BLaER1 treated with 17β-estradiol and CSF1 and Interleukin-3, amounts not matched to agents 10 nM and 100 nM (cell line): ENCODE results near the gene C18orf32.

Experiments used
- H3K27ac ChIP-seq, 11 experiments: shearing (Covaris generic); formaldehyde crosslinking; 2 replicates each; pipeline ENCODE4 v1.8.1; 2022
- H3K27me3 ChIP-seq, 11 experiments: shearing (Covaris generic); formaldehyde crosslinking; 2 replicates each; pipeline ENCODE4 v1.8.1; 2022
- H3K36me3 ChIP-seq, 11 experiments: shearing (Covaris generic); formaldehyde crosslinking; 2 replicates each; pipeline ENCODE4 v1.8.1; 2022
- H3K4me1 ChIP-seq, 10 experiments: shearing (Covaris generic); formaldehyde crosslinking; 2 replicates each; pipeline ENCODE4 v1.8.1; 2022
- H3K4me2 ChIP-seq, 11 experiments: shearing (Covaris generic); formaldehyde crosslinking; 2 replicates each; pipeline ENCODE4 v1.8.1; 2022
- H3K4me3 ChIP-seq, 10 experiments: shearing (Covaris generic); formaldehyde crosslinking; 2 replicates each; pipeline ENCODE4 v1.8.1; 2022
- H3K9ac ChIP-seq, 11 experiments: shearing (Covaris generic); formaldehyde crosslinking; 2 replicates each; pipeline ENCODE4 v1.8.1; 2022
- H3K9me3 ChIP-seq, 11 experiments: shearing (Covaris generic); formaldehyde crosslinking; replicated peaks in 1 of 11; 2 replicates each; pipeline ENCODE4 v1.8.1; 2022
- H4K20me1 ChIP-seq, 11 experiments: shearing (Covaris generic); formaldehyde crosslinking; 2 replicates each; pipeline ENCODE4 v1.8.1; 2022
- Cebpa-rat ChIP-seq, 11 experiments: shearing (Covaris generic); IDR thresholded peaks; 2 replicates each; pipeline ENCODE4 v1.8.1; 2022

The C18orf32 gene

DNA sequence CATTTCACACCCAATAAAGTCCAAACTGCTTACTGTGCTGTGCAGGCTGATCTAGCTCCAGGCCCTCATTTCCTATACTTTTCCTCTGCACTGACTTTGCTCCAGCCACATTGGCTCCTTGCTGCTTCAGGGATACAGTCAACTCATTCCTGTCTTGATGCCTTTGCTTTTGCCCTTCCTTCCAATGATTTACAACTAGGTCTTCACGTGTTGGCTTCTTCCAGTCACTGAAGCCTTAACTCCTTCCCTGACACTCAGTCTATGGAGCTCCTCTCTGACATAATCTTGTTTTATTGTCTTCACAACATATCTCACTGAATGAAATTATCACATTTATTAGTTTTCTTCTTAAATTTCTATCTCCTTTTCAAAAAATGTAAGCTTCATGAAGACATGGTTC is 16.9 kb upstream of the C18orf32 start:
- Histone ChIP-seq H3K4me3 (no peak overlapping the region), H3K27me3 (no peaks in the 10 kb centered on the region), H3K27ac (no peak overlapping the region), H3K36me3 (no peaks in the 10 kb centered on the region), H3K9ac (no peak overlapping the region), H3K4me1 (no peaks in the 10 kb centered on the region), H4K20me1 (no peaks in the 10 kb centered on the region), H3K9me3 (no peaks in the 10 kb centered on the region; a peak in 1 of 22 replicates), H3K4me2 (no peak overlapping the region)
- TF ChIP-seq Cebpa-rat (IDR thresholded peaks at IDR 0.05) = no peak

DNA sequence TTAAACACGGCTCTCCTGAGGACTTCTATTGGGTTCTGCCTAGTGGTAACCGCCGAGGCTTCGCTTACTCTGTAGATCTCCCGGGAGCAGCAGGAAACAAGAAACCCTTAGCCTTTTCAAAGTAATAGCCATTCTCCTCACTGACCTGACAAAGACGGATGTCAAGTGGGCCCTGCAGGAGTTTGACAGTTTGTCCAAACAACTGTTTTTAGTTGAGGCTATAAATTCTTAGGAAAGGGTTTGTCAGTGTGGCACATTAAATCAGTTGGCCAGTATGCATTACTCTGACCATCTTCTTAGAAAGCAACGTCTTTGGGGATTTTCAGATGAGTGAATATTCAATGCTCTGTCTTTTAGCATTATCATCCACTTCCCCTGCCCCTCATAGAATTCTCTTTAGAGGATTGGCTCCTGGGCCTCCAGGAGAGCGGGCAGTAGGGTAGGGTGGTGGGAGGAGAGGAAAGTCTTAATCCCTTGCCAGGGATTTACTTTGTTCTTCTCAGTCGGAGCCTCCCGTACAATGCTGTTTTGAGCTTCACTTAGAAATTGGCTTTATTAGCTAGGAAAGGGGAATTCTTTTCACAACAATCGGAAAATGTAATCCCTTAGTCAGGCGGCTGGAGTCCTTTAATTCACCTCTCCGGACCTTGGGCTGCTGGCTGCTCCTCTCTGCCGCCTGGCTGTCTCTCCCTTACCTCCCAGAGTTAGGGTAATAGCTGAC is 13.3 kb upstream of the C18orf32 start:
- no peaks in the 10 kb centered on the region; a peak in 1 of 22 replicates for H3K9me3 ChIP-seq
- H3K36me3 ChIP-seq = no peaks in the 10 kb centered on the region
- no peak for TF ChIP-seq Cebpa-rat (IDR thresholded peaks at IDR 0.05)
- no peaks in the 10 kb centered on the region for H4K20me1 ChIP-seq
- no peak overlapping the region for H3K9ac ChIP-seq
- H3K4me2 ChIP-seq = no peak overlapping the region
- no peak overlapping the region for H3K27ac ChIP-seq
- H3K27me3 ChIP-seq = no peaks in the 10 kb centered on the region
- no peak overlapping the region for H3K4me3 ChIP-seq
- H3K4me1 ChIP-seq = no peaks in the 10 kb centered on the region

DNA sequence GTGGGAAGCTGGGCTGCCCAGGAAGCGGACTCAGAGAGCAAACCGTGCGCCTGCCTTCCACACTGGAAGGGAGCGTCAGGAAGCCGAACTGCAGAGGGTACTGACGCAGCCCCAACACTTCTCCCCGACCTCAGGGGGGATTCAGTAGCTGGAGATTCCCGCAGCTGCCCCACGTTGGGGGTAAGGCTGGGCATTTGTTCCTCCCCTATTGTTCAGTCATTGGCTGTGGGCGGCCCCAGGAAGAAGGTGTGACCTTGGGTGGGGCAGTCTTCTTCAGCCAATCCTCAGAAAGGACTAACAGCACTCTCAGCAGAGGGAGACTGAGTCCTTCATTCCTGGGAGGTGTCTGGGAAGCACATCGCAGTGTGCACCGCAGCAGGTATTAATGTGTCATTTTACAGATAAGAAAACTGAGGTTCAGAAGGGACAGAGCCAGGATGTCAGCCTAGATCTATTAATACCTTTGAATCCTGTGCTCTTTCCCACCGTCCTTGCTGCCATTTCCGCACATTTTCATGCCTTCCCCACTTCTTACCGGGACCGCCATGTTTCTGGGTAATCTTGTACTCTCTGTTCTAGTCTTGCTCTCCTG is 12.1 kb upstream of the C18orf32 start:
- no peak overlapping the region for H3K4me3 ChIP-seq
- no peaks in the 10 kb centered on the region for H3K4me1 ChIP-seq
- H4K20me1 ChIP-seq = no peaks in the 10 kb centered on the region
- H3K27ac ChIP-seq = no peak overlapping the region
- no peak overlapping the region for H3K4me2 ChIP-seq
- H3K9me3 ChIP-seq = no peaks in the 10 kb centered on the region; a peak in 1 of 22 replicates
- H3K36me3 ChIP-seq = no peaks in the 10 kb centered on the region
- H3K9ac ChIP-seq = no peak overlapping the region
- no peaks in the 10 kb centered on the region for H3K27me3 ChIP-seq
- TF ChIP-seq Cebpa-rat (IDR thresholded peaks at IDR 0.05) = no peak

DNA sequence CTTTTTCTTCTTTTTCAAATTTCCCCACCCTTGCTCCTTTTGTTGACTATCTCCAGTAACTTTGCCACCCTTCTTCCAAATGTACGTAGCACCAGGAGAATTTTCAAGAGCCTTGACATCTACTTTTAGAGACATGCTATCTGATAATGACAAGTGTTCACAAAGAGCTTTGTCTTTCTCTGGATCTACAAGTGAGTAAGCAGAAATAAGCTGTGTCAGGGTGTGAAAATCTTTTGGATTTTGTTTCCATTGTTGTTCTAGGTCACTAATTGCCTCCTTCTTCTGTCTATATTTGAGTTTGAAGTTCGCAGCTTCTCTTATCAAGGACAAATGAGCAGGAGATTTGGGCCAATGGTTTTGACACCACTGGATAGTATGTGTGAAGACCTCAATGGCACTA is 8.4 kb upstream of the C18orf32 start:
- peaks cover 10 to 14% (median 13%) of the 10 kb centered on the region in 11 experiments for H3K36me3 ChIP-seq
- H3K27me3 ChIP-seq = no peaks in the 10 kb centered on the region
- peaks cover 10 to 17% (median 13%) of the 10 kb centered on the region in 11 experiments; a peak in 20 of 22 replicates for H4K20me1 ChIP-seq
- no peaks in the 10 kb centered on the region; a peak in 1 of 22 replicates for H3K9me3 ChIP-seq
- H3K4me3 ChIP-seq = no peak overlapping the region
- no peak overlapping the region for H3K9ac ChIP-seq
- peaks cover 14 to 17% (median 15%) of the 10 kb centered on the region in 10 experiments for H3K4me1 ChIP-seq
- H3K27ac ChIP-seq = no peak overlapping the region
- no peak overlapping the region for H3K4me2 ChIP-seq
- no peak for TF ChIP-seq Cebpa-rat (IDR thresholded peaks at IDR 0.05)

DNA sequence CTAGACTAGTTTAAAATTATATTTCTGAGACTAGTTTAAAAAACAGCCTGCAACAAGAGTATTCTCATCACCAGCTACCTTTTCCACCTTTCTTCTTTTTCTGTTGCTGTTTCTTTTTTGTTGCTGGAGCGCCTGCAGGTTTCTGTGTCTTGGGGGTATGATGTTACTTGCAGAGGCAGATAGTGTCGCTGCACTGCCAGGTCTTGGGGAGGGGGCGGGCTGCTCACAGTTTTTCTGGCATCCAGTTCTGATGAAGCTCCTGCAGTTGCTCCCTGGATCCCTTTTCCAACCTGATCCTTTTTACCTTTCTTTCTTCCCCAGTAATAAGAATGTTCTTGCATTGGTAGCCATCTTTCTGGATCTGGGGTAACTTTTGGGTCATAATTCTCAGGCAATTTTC is 8.0 kb upstream of the C18orf32 start:
- Histone ChIP-seq H4K20me1 (peaks cover 14 to 21% (median 17%) of the 10 kb centered on the region in 11 experiments; a peak in 20 of 22 replicates), H3K4me3 (no peak overlapping the region), H3K27me3 (no peaks in the 10 kb centered on the region), H3K4me2 (no peak overlapping the region), H3K4me1 (peaks cover 18 to 21% (median 19%) of the 10 kb centered on the region in 10 experiments), H3K27ac (no peak overlapping the region), H3K9me3 (no peaks in the 10 kb centered on the region; a peak in 1 of 22 replicates), H3K36me3 (peaks cover 14 to 18% (median 17%) of the 10 kb centered on the region in 11 experiments), H3K9ac (no peak overlapping the region)
- no peak for TF ChIP-seq Cebpa-rat (IDR thresholded peaks at IDR 0.05)

DNA sequence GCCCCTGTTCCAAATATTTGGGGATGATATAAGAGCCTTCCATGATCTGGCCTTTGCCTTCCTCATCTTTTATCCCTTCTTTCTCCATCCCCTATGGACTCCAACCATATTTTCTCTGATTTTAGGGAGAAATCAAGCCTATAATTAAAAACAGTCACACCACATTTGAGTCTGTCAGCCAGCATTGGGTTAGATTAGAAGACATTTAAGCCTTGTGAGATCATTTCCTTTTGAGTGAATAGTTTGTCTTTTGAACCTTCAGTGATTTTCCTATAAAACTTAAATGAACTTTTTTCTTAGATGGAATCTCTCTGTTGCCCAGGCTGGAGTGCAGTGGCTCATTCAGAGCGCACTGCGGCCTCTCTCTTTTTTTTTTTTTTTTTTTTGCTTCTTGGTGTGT is 7.6 kb upstream of the C18orf32 start:
- H3K36me3 ChIP-seq = peaks cover 18 to 22% (median 21%) of the 10 kb centered on the region in 11 experiments
- peaks cover 22 to 25% (median 23%) of the 10 kb centered on the region in 10 experiments for H3K4me1 ChIP-seq
- no peak overlapping the region for H3K4me3 ChIP-seq
- H3K9me3 ChIP-seq = no peaks in the 10 kb centered on the region; a peak in 1 of 22 replicates
- H4K20me1 ChIP-seq = peaks cover 18 to 25% (median 21%) of the 10 kb centered on the region in 11 experiments; a peak in 21 of 22 replicates
- H3K27ac ChIP-seq = no peak overlapping the region
- no peaks in the 10 kb centered on the region for H3K27me3 ChIP-seq
- H3K9ac ChIP-seq = no peak overlapping the region
- TF ChIP-seq Cebpa-rat (IDR thresholded peaks at IDR 0.05) = no peak
- no peak overlapping the region for H3K4me2 ChIP-seq

DNA sequence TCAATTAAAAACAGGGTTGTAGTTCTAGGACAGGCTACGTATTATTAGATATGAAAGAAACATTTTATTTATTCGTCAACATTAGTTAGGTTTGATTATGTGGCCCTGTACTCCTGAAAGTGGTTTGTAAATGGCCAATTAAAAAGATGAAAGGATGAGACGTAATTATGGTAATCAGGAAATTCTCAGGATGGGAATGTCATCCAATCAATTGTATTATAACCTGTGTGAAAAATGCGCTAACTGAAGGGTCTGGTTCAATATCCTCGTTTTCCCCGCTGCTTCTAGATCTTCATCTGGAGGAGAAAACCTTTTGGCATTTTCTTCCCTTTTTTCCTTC is 5.6 kb upstream of the C18orf32 start:
- peaks cover 25 to 45% (median 41%) of the 10 kb centered on the region in 11 experiments; a peak in 21 of 22 replicates for H4K20me1 ChIP-seq
- H3K9me3 ChIP-seq = no peaks in the 10 kb centered on the region
- H3K27me3 ChIP-seq = no peaks in the 10 kb centered on the region
- peak overlapping the region in 7 of 11 experiments; percentile 0 to 45 (median 18); a peak in 7 of 22 replicates for H3K4me2 ChIP-seq
- peaks cover 38 to 42% (median 41%) of the 10 kb centered on the region in 11 experiments for H3K36me3 ChIP-seq
- H3K9ac ChIP-seq = no peak overlapping the region
- H3K27ac ChIP-seq = peak overlapping the region in 2 of 11 experiments; percentile 97 to 98; a peak in 2 of 22 replicates
- TF ChIP-seq Cebpa-rat (IDR thresholded peaks at IDR 0.05) = no peak
- H3K4me3 ChIP-seq = no peak overlapping the region
- H3K4me1 ChIP-seq = peaks cover 37 to 45% (median 42%) of the 10 kb centered on the region in 10 experiments

DNA sequence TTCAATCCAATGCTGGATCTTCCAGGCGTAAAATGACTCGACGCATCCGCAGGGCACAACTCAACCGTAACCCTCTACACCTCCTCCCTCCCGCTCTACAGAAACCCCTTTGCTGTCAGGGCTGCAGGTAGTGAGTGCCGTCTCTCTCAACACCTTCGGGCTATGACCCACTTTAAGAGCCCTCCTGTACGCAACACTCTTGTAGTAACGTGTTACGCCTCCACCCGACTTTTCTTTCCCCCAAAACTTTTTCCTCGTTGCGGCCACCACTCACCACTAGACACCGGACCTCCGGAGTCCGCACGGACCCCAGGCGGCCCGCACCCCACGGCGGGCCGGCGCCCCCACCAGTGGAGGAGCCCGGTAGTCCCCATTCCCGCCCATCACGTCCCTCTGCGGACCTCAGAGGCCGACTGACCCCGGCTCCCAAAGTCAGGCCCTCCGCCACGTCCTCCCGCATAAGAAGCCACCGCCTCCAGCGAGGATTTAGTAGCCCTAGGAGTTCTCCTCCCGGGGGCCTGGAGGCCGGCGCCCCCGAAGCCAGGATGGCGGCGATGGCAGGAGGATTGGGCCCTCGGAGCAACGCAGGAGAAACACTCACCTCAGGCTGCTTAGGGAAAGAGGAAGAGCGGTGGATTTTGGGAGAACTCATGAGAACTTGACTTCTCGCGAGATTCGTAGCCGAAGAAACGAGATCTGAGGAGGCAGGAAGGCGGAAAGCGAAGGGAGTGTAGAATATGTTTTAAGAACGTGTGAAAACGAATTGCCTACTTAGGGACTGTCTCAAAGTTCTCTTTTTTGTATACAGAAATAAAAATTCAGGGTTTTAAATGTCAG is 5.0 kb upstream of the C18orf32 start, which contains the start of gene RPL17:
Gene RPL17 (minus strand): TSS at position 609 of the 837 bp plus-strand sequence.
- Histone ChIP-seq H4K20me1 (peaks cover 25 to 50% (median 46%) of the 10 kb centered on the region in 11 experiments; a peak in 21 of 22 replicates), H3K36me3 (peaks cover 39 to 45% (median 43%) of the 10 kb centered on the region in 11 experiments), H3K4me1 (peaks cover 42 to 50% (median 47%) of the 10 kb centered on the region in 10 experiments), H3K9ac (peak within 1 kb of the TSS; percentile 94 to 100 (median 97)), H3K4me3 (peak within 1 kb of the TSS; percentile 76 to 95 (median 86)), H3K27ac (peak within 1 kb of the TSS; percentile 87 to 99 (median 98)), H3K27me3 (no peaks in the 10 kb centered on the region), H3K4me2 (peak within 1 kb of the TSS; percentile 81 to 97 (median 92)), H3K9me3 (no peaks in the 10 kb centered on the region)
- no peak for TF ChIP-seq Cebpa-rat (IDR thresholded peaks at IDR 0.05)

DNA sequence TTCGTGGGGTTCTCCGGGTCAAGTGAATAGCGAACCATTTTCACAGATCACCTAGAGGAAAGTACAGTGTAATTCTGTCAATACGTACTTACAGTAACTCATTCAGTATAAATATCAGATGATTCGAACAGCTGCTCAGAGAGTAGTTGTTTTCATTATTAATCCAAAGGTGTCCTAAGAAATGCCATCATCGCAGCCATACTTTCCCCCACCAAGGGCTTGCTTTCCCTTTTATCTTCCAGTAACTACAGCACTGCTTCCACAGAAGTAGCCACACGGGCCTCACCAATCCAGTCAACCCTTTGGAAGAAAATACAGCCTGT is 4.5 kb upstream of the C18orf32 start:
- Histone ChIP-seq H3K4me1 (peaks cover 42 to 50% (median 47%) of the 10 kb centered on the region in 10 experiments), H3K27me3 (no peaks in the 10 kb centered on the region), H3K36me3 (peaks cover 39 to 45% (median 43%) of the 10 kb centered on the region in 11 experiments), H4K20me1 (peaks cover 25 to 50% (median 46%) of the 10 kb centered on the region in 11 experiments; a peak in 21 of 22 replicates), H3K27ac (peak overlapping the region; percentile 87 to 99 (median 98)), H3K4me2 (peak overlapping the region; percentile 81 to 97 (median 92)), H3K9me3 (no peaks in the 10 kb centered on the region), H3K9ac (peak overlapping the region; percentile 94 to 100 (median 97)), H3K4me3 (peak overlapping the region; percentile 76 to 95 (median 86))
- no peak for TF ChIP-seq Cebpa-rat (IDR thresholded peaks at IDR 0.05)
